ENCODE measurements around the gene KRT86. TPM values are rescaled to one million over a fixed set of nuclear protein-coding genes. Genes with fewer than 3 reads are reported as not detected.
"Not testable (repeated sequence)": the region's sequence is repeated elsewhere in the genome, so short reads cannot be mapped to it uniquely, and the experiment has no call there.

Gene KRT86
- total RNA-seq, 1 donor from 2014 or later, result not detected

DNA sequence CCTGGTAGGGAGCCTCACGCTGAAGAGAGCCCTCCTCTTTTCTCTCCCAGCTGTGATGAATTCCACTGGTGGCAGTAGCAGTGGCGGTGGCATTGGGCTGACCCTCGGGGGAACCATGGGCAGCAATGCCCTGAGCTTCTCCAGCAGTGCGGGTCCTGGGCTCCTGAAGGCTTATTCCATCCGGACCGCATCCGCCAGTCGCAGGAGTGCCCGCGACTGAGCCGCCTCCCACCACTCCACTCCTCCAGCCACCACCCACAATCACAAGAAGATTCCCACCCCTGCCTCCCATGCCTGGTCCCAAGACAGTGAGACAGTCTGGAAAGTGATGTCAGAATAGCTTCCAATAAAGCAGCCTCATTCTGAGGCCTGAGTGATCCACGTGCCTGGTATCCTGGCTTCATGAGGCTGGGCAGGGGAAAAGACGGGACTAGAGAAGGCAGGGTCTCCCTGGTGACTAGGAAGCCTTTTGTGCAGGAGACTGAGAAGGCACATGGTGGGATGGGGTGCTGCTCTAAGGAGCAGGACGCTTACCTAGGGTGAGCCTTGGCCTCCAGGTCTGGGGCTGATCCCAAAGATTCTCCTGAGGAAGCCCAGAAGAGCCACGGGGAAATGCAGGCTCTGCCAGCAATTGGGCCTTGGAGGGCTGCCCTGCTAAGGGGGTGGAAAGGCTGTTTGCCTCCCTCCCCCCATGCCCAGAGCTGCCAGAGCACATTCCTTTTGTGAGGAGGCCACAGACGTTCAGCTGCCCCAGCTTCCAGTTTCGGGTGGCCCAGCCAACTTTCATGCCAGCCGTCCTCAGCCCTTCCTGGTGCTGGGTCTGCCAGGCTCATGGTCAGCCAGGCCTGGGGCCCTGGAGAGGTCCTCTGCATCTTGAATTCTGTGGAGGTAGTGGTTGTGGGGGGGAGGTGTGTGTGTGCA is 25.6 kb upstream of the KRT86 start:
- intact Hi-C loops (cut with micrococcal nuclease), result no loop called here
- peak; percentile 92 for ATAC-seq
- peak; percentile 76 for DNase-seq

- no peak for ATAC-seq
- intact Hi-C loops (cut with micrococcal nuclease), result no loop called here
- DNase-seq, result no peak
These were observed 24.9 kb upstream of the KRT86 start for GRCh38 chr12:52249511-52250047.

- ATAC-seq (peak; percentile 42), DNase-seq (no peak)
- intact Hi-C loops (cut with micrococcal nuclease), result no loop called here
These were observed 24.1 kb upstream of the KRT86 start for GRCh38 chr12:52250048-52250990.

DNA sequence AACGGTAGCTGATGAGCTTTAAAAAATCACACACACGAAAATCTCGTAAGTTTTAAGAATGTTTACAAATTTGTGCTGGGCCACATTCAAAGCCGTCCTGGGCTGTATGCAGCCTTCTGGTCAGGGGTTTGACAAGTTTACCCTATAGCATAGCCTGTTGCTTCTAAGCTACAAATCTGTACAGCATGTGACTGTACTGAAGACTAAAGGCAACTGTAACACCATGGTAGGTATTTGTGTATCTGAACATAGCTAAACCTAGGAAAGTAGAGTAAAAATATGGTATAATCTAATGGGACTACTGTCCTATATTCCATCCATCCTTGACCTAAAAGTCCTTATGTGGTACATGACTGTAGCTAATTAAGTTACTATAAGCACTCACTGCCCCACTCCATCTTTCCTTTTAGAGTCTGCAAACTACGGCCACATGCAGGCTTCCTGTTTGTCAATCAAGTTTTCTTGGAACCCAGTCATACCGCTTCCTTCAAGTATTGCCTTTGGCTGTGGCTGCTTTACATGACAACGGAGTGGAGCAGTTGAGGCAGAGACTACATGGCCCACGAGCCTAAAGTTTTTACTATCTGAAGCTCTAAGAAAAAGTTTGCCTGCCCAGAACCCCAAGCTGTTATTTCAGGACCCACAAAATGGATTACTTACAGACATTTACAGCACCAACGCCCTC is 22.9 kb upstream of the KRT86 start:
- no peak for ATAC-seq
- intact Hi-C loops (cut with micrococcal nuclease), result no loop called here

GRCh38 chr12:52252175-52252615 is 22.2 kb upstream of the KRT86 start:
- DNase-seq; ATAC-seq; intact Hi-C loops (cut with micrococcal nuclease): not testable (repeated sequence)

More for the DNA sequence above, 22.9 kb upstream of the KRT86 start:
- no peak for DNase-seq

DNA sequence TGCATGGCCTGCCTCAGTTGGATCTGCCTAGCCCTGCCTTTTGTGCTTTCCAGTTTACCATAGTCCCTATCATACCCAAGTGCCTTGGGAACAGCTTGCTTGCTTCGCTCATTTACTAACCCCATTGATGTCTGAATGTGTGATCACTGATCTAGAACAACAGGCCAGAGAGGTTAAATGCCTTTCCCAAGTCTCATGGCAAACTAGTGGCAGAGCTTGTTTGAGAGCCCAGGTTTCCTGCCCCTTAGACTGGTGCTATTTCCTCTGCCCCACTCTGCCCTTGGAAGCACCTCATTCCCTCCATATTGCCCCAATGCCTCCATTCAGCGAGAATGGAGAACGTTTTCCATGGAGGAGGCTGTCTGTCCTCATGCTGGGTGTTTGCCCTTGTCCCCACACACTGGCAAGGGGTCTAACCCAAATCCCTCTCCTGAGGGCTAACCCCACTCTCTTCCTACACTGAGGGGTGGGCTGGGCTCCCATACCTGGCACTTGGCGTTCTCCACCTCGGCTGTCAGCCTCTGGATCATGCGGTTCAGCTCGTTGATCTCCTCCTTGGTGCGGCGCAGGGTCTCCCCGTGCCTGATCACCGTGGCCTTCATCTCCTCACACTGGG is 21.6 kb upstream of the KRT86 start:
- no peak for DNase-seq
- intact Hi-C loops (cut with micrococcal nuclease), result no loop called here
- no peak for ATAC-seq

DNA sequence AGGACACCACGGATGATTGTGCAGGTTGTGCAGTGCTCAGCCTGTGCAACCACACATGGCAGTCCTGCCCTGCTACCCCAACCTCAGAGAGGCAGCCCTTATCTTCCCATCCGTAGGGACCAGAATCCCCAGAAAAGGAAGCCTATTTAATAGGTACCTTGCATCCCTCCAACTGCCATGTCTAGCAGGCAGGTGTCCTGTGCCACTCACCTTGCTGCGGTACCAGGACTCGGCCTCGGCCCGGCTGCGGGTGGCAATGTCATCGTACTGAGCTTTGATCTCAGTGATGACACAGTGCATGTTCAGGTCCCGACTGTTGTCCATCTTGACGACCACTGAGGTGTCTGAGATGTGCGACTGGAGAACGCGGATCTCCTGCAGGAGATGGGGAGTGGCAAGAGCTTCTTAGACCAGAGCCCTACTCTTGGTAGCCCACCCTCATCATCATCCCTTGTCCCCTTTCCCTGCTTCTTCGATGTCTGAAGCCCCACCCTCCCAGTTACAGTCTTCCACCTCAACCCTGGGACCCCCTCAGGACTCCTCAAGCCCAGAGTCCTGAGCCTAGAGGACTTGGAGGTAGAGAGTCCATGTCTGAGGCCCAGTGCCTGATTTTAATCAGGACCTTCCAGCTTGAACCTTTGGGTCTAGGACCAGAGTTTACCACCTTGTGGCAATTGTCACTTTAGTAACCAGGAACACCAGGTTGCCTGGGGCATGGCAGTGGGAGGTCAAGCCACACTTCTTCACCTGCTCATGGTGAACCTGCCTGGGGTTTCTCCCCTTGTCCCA is 20.9 kb upstream of the KRT86 start:
- DNase-seq (no peak), ATAC-seq (no peak)
- intact Hi-C loops (cut with micrococcal nuclease), result no loop called here

- intact Hi-C loops (cut with micrococcal nuclease), result no loop called here
These were observed 20.1 kb upstream of the KRT86 start for GRCh38 chr12:52254180-52254964.

DNA sequence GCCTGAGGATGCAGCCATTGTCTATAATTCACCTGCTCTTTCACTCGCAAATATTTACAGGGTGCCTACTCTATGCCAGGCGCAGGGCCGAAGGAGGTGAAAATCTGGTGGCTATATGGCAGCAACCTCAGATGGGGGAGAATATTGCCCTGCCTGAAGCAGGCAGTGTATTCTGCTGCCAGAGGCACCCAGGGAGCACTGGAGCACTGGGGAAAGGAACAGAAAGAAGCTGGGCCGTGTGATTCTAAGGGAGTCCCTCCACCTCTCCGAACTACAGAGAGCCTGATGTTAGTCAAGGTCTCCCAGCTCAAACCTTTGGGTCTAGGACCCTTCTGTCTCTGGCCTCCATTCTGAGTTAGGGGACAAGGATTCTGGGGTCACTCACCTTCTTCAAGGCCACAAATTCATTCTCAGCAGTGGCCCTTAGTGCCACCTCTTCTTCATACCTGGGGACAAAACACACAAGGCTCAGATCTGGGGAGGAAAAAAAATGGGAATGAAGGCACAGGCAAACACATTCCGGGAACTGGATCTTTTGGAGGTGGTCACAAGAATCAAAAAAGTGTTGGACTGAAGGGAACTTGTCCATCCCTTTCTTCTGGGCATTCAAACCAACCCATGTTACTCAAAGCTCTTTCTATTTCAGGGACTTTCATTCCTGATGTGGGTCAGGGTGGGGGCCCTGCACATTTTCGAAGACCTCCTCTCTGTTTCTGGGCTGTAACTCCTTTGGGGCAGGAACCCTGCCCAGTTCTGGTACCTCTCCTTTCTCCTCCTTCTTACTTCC is 19.3 kb upstream of the KRT86 start:
- intact Hi-C loops (cut with micrococcal nuclease), result no loop called here
- DNase-seq (no peak), ATAC-seq (no peak)

More at GRCh38 chr12:52254180-52254964, 20.1 kb upstream of the KRT86 start:
- DNase-seq (no peak), ATAC-seq (no peak)

GRCh38 chr12:52255926-52256583 is 18.4 kb upstream of the KRT86 start:
- ATAC-seq (no peak), DNase-seq (no peak)
- intact Hi-C loops (cut with micrococcal nuclease), result no loop called here

DNA sequence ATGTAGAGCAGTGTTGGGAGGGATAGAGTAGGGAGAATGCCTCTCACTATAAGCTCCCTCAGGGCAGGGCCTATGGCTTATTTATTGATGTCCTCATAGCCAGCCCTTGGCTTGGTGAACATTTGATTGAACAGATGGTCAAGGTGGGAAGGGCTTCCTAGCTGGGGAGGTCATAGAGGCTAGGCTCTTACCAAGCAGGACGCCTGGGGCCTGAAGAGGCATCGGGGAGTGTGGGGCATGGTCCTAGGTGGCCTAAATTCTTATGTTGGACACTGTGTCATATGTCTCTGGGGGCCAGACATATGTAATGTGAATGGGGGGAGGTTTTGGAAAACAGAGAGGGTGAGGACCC is 17.9 kb upstream of the KRT86 start:
- no peak for ATAC-seq
- intact Hi-C loops (cut with micrococcal nuclease), result no loop called here
- DNase-seq, result no peak

- intact Hi-C loops (cut with micrococcal nuclease), result no loop called here
- ATAC-seq (no peak), DNase-seq (no peak)
These were observed 17.3 kb upstream of the KRT86 start for GRCh38 chr12:52257074-52257551.

- DNase-seq; intact Hi-C loops (cut with micrococcal nuclease); ATAC-seq: not testable (repeated sequence)
These were observed 16.5 kb upstream of the KRT86 start for GRCh38 chr12:52257922-52258321.

GRCh38 chr12:52258335-52258901 is 16.0 kb upstream of the KRT86 start:
- peak; percentile 36 for ATAC-seq
- intact Hi-C loops (cut with micrococcal nuclease), result no loop called here
- no peak for DNase-seq

- intact Hi-C loops (cut with micrococcal nuclease), result no loop called here
- DNase-seq (no peak), ATAC-seq (no peak)
These were observed 14.7 kb upstream of the KRT86 start for GRCh38 chr12:52259657-52260243.

All from left ventricle myocardium superior (tissue), 1 donor.